DMS153 (cell line): ENCODE data around the gene CCNL2.

ENCODE experiments used
- DNase-seq: peaks from one replicate; lab custom pipeline; 2025; lab: John Stamatoyannopoulos, UW

The CCNL2 gene

DNA sequence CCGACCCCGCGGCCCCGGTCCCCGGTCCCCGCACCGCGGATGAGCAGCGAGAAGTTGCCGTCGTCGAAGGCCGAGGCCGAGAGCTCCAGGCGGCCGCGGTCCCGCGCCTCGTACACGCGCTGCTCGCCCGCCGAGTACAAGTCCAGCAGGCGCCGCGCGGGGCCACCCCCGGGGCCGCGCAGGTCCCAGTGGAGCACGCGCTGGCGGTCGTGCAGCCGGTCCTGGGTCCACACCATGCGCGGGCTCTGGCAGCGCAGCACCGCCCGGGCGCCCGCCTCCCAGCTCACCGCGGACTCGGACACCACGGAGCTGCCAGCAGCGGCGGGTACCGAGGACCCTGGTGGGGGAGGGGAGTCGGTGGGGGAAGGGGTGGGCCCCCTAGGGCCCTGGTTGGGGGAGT is 43.7 kb downstream of the CCNL2 start:
- DNase-seq: no peak

DNA sequence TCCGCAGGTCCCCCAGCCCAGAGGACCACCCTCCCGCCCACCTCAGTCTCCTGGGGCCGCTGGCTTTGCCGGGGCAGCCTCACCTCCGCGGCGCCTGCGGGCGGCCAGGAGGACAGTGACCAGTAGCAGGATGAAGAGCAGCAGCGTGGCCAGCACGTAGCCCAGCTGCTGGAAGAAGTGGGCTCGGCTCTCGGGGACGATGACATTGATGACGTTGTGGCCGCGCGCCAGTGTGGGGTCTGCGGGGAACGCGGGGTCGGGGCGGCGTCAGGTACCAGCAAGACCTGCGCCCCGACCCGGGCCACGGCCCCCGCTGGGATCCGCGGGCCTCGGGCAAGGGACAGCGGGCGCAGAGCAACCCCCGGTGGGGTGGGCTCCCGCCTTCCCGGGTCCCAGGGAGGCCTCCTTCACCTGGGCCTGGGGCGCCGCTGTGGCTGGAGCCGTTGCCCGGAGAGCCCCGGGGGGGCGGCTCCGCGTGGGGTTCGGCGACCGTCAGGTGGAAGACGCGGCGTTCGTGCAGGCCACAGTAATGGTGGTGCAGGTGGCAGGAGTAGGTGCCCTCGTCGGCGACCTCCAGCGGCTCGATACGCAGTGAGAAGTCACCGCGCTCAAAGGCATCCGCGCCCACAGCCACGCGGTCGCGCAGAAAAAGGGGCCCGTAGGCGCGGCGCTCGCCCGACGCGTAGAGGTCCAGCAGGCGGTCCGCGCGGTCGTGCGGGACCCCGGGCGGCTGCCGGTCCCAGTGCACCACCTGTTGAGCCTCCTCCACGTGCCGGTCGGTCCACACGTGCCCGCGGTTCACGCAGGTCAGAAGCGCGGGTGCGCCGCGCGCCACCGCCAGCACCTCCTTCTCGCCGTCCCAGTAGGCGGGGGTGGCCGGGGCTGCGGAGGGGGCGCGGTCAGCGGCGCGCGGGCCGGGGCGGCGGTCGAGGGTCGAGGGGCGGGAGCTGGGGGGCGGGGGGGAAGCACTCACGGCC is 44.6 kb downstream of the CCNL2 start:
- DNase-seq: no peak

DNA sequence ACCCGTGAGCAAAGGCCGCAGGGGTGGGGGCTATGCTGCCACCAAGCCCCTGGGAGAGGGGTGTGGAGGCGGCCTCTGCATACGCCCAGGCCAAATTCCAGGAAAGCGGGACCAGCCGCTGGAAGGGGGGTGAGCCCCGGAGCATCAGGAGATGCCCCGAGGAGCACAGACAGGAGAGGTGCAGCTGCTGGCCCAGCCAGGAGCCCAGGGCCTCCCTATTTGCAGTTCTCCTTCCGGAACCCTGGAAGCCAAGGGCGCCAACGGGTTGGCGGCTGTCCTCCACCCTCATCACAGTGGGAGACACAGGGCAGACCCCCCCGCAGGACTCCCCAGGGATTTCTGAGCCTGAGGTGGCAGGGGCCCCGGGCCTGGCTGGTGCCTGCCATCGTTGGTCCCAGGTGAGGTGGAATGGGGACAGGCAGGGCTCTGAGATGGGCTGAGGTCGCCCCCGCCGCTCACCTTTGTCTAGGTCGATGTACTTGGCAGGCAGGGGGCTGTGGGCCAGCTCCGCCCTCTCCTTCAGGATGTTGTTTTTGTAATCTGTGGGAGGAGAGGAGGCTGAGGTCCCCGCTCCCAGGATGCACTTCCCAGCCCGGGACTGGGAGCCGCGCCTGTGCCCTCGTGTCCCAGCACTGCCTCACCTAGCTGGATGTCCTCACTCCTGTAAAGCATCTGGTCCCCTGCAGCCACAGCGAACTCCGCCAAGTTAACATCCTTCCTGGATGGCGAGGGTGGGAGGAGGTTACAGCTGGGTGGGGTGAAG is 45.6 kb downstream of the CCNL2 start:
- peak; percentile 67 for DNase-seq

DNA sequence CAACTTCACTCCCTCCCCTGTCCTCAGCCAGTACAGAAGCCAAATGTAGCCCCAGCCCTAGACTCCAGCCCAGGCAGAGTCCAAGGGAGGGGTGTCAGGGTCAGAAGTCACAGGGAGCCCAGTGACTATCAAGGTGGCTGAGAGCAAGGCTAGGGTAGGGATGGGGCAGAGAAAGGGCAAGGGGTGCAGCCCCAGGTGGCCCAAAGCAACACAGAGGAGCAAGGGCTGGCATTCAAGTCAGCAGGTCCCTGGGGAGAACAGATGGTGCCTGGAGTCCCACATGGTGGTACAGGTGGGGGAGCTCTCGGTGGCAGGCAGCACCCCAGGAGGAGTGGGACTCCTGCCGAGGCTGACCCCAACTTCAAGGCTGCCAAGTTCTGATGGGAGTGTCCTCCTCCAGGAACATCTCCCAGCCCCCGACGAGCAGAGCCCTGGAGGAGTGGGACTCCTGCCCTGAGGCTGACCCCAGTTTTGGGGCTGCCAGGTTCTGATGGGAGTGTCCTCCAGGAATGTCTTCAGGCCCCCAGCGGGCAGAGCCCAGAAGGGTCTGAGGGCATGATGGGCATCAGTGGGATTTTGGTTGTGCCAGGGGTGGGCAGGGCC is 46.2 kb downstream of the CCNL2 start:
- no peak for DNase-seq

DNA sequence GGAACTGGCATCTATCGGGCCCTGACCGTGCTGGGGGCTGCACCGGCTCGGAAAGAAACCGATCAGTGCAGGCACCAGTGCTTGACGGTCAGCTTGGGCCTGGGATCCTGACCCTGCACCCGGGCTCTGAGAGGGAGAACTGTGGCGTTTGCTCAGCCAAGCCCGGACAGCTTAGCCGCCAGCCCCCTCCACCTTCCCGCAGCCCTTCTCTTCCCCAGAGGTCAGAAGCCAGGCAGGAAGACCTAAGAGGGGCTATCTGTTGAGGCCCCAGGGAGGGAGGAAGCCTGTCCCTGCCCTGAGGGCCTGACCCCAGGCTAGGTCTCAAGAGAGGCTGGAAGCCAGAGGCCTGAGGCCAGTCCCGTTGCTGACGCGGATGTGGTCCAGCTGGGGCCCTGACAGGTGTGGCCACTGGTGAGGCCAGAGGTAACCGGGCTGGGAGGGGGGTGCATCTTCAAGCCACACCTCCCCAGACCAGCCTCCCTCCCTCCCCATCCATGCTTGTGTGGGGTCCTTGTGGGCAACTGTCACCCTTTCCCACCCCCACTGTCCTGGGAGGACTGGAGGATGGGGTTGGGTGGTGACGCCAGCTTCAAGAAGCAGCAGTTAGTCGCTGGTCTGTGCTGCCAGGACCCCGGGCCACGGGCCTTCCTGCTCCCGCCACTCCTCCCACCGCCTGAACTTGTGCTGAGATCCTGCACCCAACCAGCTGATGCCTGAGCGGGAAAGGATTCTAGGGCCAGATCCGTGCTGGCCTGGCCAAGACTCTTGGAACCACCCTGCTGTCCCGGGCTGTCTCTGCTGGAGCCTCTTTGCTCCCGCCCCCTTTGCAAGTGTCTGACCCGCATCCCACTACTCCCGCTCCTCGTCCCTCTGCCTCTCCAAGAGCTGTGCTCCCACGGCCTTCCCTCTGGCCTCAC is 47.4 kb downstream of the CCNL2 start:
- no peak for DNase-seq

DNA sequence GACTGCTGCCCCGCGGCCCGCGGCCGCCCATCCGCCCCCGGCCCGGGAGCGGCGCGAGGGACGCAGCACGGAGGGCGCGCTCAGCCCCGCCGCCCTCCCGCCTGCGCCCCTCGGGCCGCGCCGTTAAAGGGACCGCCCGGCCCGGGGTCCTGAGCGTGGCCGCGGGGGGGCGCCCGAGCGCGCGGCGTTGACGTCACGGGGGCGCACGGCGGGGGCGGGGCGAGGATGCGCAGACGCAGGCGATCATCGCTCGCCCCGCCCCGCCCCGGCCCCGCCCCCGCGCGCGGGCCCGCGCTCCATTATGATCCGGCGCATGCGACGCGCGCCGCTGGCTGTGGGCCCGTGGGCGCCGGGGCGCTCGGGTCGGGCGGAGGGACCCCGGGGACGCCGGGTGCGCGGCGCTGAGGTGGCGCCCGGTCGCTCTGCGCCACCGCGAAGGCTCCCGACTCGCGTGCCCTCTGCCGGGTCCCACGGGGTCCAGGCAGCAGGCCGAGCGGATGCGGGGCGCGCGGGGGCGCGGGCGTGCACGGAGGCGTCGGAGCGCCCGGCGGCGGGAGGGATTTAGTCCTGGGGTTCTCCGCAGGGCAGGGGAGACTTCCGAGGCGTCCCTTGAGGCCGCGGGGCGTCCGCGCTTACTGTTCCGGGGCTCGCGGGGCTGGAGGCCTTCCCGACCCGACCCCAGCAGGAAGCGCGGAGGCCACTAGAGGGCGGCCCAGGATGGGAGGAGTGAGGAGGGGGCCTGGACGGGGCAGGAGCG is 49.7 kb downstream of the CCNL2 start, which contains the start of gene DVL1:
TSS of gene DVL1 (minus strand) at position 163 of the 757 bp plus-strand sequence. CDS start 353 bp downstream, outside the sequence.
- peak; percentile 55 for DNase-seq

DNA sequence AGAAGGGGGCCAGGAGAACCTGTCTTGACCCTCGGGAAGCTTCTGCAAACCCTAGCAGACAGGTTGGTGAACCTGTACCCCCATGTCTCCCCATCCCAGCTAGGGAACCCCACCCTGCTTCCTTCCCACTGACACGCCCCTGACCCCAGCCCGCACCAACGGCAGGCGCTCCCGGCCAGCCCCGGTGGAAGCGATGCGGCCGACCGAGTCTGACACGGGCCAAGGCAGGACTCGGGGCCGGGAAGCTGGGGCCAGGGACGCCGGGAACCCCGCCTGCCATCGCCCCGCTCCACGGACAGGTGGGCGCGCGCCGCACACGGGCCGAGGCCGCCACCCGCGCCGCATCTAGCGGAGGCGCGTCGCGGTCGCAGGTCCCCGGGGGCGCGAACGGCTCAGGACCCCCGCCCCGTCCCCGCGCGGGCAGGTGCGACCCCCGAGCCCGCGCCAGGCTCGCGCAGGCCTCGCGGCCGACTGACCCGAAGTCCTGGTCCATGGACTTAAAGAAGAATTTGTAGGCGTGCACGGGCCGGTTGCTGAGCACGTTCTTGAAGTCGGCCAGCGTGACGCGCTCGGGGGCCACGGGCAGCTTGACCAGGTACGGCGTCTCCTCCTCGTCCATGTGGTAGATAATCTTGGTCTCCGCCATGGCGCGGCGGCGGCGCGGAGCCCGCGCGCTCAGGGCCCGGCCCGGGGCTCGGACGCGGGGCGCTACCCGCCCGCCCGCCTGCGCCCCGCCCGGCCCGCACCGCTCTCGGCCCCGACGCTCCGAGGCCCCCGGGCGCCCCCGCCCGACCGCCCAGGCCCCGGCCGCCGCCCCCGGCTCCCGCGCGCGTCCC is 50.5 kb downstream of the CCNL2 start:
- DNase-seq: no peak

DNA sequence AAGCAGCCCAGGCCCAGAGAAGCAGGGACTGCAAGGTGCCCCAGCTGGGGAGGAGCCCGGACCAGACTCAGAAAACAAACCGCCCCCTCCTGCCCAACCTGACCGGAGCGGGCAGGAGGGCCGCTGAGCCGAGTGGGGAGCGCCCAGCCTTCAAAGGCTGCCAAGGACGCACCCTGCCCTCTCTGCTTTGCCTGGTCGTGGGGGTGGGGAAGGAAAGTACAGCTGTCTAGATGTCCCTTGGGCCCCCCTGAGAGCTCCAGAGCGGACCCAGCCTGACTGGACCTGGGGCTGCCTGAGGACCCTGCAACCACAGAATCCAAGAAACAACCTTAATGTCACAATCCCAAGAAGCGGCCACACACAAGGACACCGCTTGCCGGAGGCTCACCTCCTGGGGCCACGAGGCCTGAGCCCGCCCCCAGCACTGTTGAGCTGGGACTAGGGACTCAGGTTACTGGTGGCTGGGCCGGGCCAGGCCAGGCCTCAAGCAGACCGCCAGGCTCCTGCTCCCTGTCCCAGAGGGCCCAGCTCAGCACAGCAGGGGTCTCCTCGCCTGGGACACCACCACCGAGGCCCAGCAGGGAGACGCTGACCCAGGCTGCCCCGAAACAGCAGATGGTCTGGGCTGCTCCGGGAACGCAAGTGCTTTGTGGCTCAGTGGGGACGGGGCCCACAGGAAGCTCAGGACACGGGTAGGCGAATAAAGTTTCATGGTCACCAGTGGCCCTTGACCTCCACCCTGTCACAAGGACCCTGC is 51.3 kb downstream of the CCNL2 start:
- DNase-seq: no peak

DNA sequence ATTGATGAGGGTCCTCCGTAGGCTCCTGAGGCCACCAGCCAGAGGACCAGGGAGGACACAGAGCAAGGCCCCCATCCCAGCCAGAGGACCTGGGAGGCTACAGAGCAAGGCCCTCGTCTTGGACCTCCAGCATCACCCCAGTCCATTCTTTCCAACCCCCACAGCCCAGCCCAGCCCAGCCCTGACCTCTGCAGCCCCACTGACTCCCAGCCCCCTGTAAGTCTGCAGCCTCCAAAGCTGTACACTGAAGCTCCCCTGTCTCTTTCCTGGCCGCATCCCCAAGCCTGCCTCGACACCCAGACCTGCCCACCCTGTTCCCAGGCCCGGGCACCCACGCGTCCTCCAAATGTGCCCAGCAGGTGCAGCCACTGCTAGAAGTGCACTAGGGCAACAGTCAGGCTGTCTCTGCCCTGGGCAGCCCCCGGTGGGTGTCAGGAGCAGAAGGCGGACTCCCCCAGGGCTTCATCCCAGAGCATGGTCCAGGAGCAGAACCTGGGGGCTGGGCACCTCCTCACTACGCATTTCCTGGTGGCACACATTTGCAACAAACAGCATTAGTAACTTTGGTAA is 52.0 kb downstream of the CCNL2 start:
- no peak for DNase-seq

DNA sequence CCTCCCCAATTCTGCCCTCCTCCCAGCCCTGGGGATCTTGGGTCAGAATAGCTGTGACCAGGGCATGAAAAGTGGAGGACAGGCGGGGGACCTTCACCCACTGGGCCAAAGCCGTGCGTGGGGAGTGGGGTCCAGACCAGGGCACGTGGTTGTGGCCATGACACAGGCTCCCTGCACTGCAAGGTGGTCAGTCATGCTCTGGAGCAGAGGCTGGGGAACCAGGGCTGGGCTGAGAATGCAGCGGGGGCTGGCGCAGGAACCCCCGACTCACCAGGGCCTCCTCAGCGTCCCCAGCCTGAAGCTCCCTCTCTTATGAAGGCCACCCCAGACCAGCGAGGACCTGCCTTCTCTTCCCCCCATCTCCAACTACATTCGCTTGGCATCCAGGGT is 52.6 kb downstream of the CCNL2 start:
- DNase-seq: no peak

DNA sequence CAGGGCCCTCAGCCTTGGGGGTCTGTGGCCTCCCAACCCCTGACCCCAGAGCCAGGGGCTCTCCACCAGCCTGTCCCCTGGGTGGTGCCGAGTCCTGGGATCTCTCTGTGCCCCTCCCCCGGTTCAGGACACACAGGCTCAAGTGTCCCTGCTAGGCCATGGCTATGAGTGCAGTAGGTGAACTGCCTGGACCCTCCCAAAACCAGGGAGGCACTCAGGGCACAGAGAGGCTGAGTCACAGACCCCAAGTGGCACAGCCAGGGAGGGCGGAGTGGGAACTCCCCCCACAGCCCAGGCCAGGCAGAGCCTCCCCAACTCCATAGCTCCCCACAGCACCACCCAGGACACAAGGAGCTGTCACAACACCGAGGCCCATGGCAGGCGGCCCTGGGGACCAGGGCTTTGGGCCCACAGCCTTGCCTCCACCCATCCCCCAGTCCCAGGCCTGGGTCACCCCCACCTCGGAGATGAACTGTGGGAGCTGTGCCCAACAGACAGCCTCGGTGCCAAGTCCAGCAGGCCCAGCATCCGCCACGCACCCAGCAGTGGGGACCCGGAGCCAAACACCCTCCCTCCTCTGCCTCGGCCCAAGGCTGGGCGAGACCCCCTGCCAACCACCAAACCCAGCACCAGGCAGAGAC is 53.2 kb downstream of the CCNL2 start:
- DNase-seq: no peak

DNA sequence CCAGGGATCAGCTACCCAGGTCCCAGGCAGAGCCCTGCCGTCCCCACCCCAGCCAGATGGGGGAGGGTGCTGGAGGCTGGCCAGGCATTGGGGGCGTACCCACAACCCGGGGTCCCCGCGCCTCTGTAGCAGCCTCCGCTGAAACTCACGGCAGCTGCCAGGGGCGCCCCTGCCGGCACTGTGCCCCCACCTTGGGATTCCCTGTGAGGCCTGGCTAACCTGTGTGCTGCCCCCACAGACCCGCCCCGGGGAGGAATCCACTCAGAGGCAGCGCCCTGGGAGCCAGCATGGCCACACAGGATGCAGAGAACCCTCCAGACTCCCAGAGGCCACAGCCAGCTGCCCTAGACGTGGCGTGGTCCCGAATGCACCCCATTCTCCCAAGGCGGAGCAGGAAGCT is 53.8 kb downstream of the CCNL2 start:
- no peak for DNase-seq

DNA sequence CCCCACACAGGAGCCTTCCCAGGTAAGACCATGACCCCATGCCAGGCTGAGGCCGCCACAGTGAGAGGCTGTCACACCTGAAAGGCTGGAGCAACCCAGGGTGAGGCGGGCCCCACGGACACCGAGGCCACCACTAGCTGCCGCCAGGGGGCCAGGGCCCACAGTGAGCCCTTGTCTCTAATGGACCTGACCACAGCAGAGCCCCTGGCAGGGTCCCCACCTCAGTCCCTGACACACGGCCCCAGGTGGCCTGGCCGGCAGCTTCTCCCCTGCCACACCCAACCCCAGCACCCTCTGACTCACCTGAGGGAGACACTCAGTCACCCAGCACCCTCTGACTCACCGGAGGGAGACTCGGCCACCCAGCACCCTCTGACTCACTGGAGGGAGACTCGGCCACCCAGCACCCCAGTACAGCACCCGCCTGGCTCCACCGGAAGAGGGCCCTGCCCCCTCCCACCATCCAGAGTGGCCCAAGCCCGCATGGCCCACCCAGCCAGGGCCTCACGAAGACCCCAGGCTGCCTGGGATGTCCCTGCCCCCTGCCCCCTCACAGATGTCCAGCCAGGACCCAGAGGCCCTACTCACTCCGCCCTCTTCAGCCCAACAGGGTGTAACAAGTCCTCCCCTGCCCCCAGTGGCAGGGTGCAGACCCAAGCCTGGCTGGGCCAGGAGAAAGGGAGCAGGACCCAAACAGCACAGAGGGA is 54.3 kb downstream of the CCNL2 start:
- no peak for DNase-seq

DNA sequence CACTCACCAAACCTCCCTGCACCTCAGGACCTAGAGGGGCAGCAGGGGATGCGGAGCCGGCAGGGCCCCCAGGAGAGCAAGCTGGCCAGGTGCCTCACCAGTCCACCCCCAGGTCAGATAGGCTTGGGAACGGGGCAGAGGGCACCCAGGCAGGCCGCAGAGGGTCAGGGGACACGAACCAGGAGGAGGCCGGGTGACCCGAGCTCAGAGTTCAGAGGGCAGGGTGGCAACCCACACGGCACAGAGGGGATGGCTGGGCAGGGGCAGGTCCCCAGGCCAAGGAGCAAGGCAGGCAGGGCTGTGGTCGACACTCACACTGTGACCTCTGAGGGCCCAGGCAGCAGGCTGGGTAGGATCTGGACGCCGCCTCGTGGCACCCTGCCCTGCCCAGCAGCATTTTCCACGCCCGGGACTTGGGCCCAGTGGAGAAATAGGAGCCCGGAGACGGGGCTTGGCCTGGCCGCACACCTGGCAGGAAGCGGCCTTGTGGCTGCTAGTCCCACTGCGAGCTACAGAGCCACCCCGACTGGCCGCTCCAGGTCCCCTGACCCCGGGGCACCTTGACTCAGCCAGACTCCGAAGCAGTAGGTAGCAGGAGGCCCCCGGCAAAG is 55.2 kb downstream of the CCNL2 start:
- DNase-seq: no peak

DNA sequence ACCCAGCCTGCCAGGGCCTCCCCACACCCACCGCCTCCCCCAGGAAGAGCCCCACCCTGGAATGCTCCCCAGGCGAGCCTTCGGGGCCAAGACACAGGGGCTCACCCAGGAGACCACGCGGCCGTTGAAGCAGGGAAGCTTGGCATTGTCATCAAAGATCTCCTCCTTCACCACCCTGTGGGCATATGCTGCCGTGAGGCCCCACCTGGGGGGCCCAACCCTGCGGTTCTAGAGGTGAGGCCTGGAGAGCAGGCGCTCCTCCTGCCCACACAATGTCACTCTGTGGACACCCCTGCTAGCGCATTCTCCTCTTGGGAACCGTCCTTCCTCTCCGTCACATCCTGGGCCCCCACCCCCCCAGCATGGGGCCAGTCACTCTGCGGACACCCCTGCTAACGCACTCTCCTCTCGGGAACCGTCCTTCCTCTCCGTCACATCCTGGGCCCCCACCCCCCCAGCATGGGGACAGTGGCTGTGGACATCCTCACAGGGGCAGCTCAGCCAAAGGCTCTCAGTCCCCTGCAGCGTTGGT is 56.5 kb downstream of the CCNL2 start:
- no peak for DNase-seq

DNA sequence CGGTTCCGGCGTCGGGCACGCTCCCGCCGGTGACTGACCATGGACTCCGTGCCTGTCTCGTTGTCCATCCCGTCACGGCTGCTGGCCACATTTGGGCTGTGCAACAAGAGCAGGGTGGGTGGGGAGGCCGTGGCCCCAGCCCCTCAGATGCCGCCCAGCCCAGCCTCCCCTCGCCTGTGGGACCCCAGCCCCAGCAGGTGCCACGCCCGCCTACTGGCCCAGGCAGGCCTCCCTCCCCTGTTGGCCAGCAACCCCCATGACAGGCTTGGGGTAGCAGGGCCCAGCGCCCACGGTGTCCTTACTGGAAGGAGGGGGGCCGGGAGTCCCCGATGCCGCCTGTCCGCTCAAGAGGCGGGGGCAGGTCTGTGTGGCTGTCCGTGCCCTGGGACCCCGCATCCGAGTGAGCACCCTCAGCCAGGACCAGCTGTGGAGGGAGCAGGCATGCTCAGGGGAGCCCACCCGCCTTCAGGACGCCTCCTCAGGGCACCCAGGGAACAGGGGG is 57.0 kb downstream of the CCNL2 start:
- no peak for DNase-seq

DNA sequence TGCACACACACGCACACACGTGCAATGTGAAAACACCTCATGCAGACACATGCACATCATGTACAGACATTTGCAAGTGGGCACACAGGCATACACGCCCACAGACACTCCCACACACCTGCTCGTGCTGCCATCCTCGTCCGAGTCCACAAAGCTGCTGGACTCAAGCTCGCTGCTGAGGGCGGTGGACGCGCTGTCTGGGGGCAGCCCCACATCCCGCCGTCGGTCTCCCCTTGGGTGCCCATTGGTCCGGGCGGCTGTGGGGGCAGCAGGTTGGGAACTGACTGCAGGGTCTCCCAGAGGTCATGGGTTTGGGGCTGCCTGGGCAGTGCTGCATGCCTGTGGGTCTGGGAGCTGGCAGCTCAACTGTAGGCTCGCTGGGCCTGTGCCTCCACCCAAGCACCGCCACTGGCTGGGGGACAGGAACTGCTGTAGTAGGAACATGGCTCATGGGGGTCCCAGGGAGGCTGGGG is 57.5 kb downstream of the CCNL2 start:
- DNase-seq: no peak
